K562 (cell line): Measurements from ENCODE around the gene PTPRT. TPM values are rescaled to one million over a fixed set of nuclear protein-coding genes. Genes with fewer than 3 reads are reported as not detected.

Experiments used
- ATAC-seq: fragments of 200-7000 bp; cut with Tn5 transposase; 3 replicates; pipeline ENCODE4 v1.9.1; 2020; ENCODE audit warnings: moderate library complexity
- BruUV-seq: library from RNA; stranded (reverse); fragments of 400-500 nt; replicated peaks from 2 replicates; lab custom pipeline; 2021; lab: Mats Ljungman, UMichigan
- CTCF ChIA-PET: fragments of 300-600 bp; formaldehyde crosslinking; extraction: SDS; loops from one replicate; lab custom pipeline; 2021; ENCODE audit warnings: low intra/inter-chr PET ratio; lab: Yijun Ruan, JAX
- POLR2A ChIA-PET: fragments of 300-600, 350-650 bp; sonication (Branson Sonifier 250); formaldehyde crosslinking; extraction: SDS; loops from one replicate; lab custom pipeline; 2021; ENCODE audit warnings: antibody characterized with exemption, inconsistent platforms; lab: Yijun Ruan, JAX
- DNase-seq, 4 experiments: peaks; one replicate each; pipeline versions ENCODE4 v3.0.0 to v3.0.0-alpha.2; 2011 to 2018; ENCODE audit warnings: low spot score in 3 of 4, mixed read lengths in 3 of 4; ENCODE audit errors: extremely low read depth in 1 of 4
- FAIRE-seq: peaks from 2 replicates; lab custom pipeline; 2011; peaks lifted over from hg19 to GRCh38; lab: Jason Lieb, UNC
- H2AFZ ChIP-seq: 2 replicates; pipeline ENCODE4 v1.6.0; 2011; ENCODE audit warnings: low read depth, low read length, control low read depth, inconsistent platforms
- H3K27ac ChIP-seq: fragments of 200-600 bp; 3 replicates; pipeline ENCODE4 v1.8.0; 2011; ENCODE audit warnings: low read depth, mild to moderate bottlenecking, control low read depth, inconsistent platforms, low read length, moderate library complexity, mixed read lengths; ENCODE audit errors: extremely low read depth
- H3K27me3 ChIP-seq, 2 experiments: fragments of 300-600 bp in 1 of 2; 2 replicates in 1 of 2; 3 replicates in 1 of 2; pipeline versions ENCODE4 v1.6.0 to v1.8.0; 2011; ENCODE audit warnings: inconsistent platforms in 2 of 2, low read length in 2 of 2, mild to moderate bottlenecking in 1 of 2, mixed read lengths in 1 of 2, moderate library complexity in 1 of 2; ENCODE audit not compliant: control insufficient read depth in 2 of 2, insufficient read depth in 2 of 2
- H3K36me3 ChIP-seq: fragments of 300-600 bp; 3 replicates; pipeline ENCODE4 v1.8.0; 2011; ENCODE audit warnings: mild to moderate bottlenecking, low read length, inconsistent platforms; ENCODE audit not compliant: control insufficient read depth, insufficient read depth
- H3K4me1 ChIP-seq, 2 experiments: fragments of 200-600 bp in 1 of 2; replicated peaks in 1 of 2; 2 replicates in 1 of 2; 3 replicates in 1 of 2; pipeline versions ENCODE4 v1.5.1 to v1.8.0; 2011; ENCODE audit warnings: inconsistent platforms in 2 of 2, low read length in 2 of 2, mild to moderate bottlenecking in 1 of 2, mixed read lengths in 1 of 2, moderate library complexity in 1 of 2; ENCODE audit not compliant: control insufficient read depth in 2 of 2, insufficient read depth in 2 of 2
- H3K4me2 ChIP-seq: 2 replicates; pipeline ENCODE4 v1.6.1; 2011; ENCODE audit warnings: low read length, control low read depth, inconsistent platforms, mixed read lengths; ENCODE audit not compliant: insufficient read depth
- H3K4me3 ChIP-seq: fragments of 200-600 bp; sonication (generic), shearing (Covaris generic); 2 replicates; pipeline ENCODE4 v1.5.1; 2016; ENCODE audit warnings: control low read depth, inconsistent platforms
- H3K79me2 ChIP-seq: fragments of 200-600 bp; 3 replicates; pipeline ENCODE4 v1.8.0; 2011; ENCODE audit warnings: low read length, inconsistent platforms; ENCODE audit not compliant: control insufficient read depth, insufficient read depth
- H3K9ac ChIP-seq, 2 experiments: 2 replicates each; pipeline versions ENCODE4 v1.6.0 to v1.6.1; 2011; ENCODE audit warnings: low read depth in 2 of 2, low read length in 2 of 2, control low read depth in 1 of 2, inconsistent platforms in 1 of 2, mild to moderate bottlenecking in 1 of 2, mixed read lengths in 1 of 2; ENCODE audit not compliant: insufficient read depth in 1 of 2
- H3K9me1 ChIP-seq: one replicate; pipeline ENCODE4 v1.6.0; 2011; ENCODE audit warnings: inconsistent platforms, mild to moderate bottlenecking, low read length, moderate library complexity; ENCODE audit not compliant: control insufficient read depth, insufficient read depth
- H3K9me3 ChIP-seq: replicated peaks from 2 replicates; pipeline ENCODE4 v1.5.1; 2011; ENCODE audit warnings: low read depth, low read length, inconsistent platforms; ENCODE audit not compliant: control insufficient read depth, insufficient read depth
- H4K20me1 ChIP-seq: replicated peaks from 2 replicates; pipeline ENCODE4 v1.6.1; 2011; ENCODE audit warnings: low read length, inconsistent platforms, mixed read lengths; ENCODE audit not compliant: control insufficient read depth, insufficient read depth
- LEF1 ChIP-seq: fragments of 450-650 bp; IDR thresholded peaks from 2 replicates; pipeline ENCODE4 v1.6.1; 2016; ENCODE audit warnings: mild to moderate bottlenecking
- RBM25 ChIP-seq: fragments of 200-400 bp; formaldehyde crosslinking; IDR thresholded peaks from 2 replicates; pipeline ENCODE4 v1.6.1; 2018; ENCODE audit warnings: low read length, low read depth, moderate library complexity; ENCODE audit not compliant: severe bottlenecking
- SPI1 ChIP-seq: IDR thresholded peaks from 2 replicates; pipeline ENCODE4 v1.6.1; 2011; ENCODE audit warnings: low read depth, low read length, control low read depth, borderline replicate concordance
- ZNF121 ChIP-seq: sonication (generic); formaldehyde crosslinking; conservative IDR thresholded peaks from 2 replicates; pipeline ENCODE4 v1.8.0; 2022; ENCODE audit warnings: missing genetic modification reagents
- WGBS: fragments of 100-300 bp; shearing (Covaris generic); methylation state at CpG from one replicate; pipeline ENCODE4 v1.1.6; 2016; ENCODE audit warnings: low coverage, mixed read lengths; ENCODE audit not compliant: insufficient coverage; ENCODE audit errors: missing lambda C conversion rate; 5-methylcytosine and 5-hydroxymethylcytosine counted together
- in situ Hi-C: fragments of 300-500 bp; cut with MboI; formaldehyde crosslinking; loops from 4 replicates; pipeline ENCODE4 v1.15.0; 2018; ENCODE audit warnings: inconsistent platforms, mixed read lengths
- intact Hi-C: fragments of 100-400 bp; cut with micrococcal nuclease; formaldehyde crosslinking; loops from 2 replicates; pipeline ENCODE4 v1.14.2; 2022
- polyA plus RNA-seq, 8 experiments: library from polyadenylated mRNA; depleted of rRNA in 4 of 8; stranded (reverse) in 5 of 8; unstranded in 3 of 8; fragments of >200 nt; fragmentation: Nextera tagmentation in 2 of 8; fragmentation: Illumina TruSeq in 1 of 8; extraction: Ambion mirVana in 2 of 8; extraction: Trizol in 1 of 8; gene quantifications; 2 replicates each; pipeline versions ENCODE4 v1.2.1 to v1.2.3, GENCODE V29; 2011 to 2014; ENCODE audit warnings: inconsistent platforms in 1 of 8, missing spikeins in 1 of 8
- total RNA-seq, 7 experiments: library from RNA; depleted of rRNA in 6 of 7; stranded (reverse); fragments of >200 nt in 6 of 7; fragmentation: Illumina TruSeq in 2 of 7; extraction: Trizol in 2 of 7; gene quantifications; 2 replicates each; pipeline versions ENCODE4 v1.2.1 to v1.2.3, GENCODE V29; 2011 to 2021; ENCODE audit warnings: low replicate concordance in 1 of 7

PTPRT gene
- total and polyA plus RNA-seq, 9 of the 15 experiments (the other 6 are each of a cell fraction or from before 2014, with no cell fraction given) = not detected

DNA sequence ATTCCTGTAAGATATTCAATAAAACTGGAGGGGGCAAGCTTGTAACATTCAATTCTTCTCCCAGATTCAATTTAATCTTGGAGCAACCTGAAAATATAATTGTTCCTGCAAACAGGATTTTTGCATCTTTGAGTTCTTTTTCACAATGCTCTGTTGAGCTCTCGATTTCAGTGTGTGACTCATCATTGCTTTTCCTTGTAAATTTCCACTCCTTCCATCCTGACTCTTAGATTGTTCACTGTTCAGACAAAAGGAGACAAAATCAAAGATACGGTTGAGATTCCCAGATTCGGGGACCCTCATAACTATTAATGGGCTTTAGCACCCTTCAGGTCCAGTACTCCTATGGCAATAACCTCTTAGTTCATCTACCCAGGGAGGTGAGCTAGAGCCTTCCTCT, 999.6 kb downstream of the PTPRT start:
- FAIRE-seq (no peak), ATAC-seq (no peak), DNase-seq (no peak)
- Histone ChIP-seq H3K4me2 (no peak overlapping the region), H3K36me3 (no peaks in the 10 kb centered on the region), H3K4me3 (no peak overlapping the region), H3K9ac (no peak overlapping the region), H3K27ac (no peak overlapping the region), H3K27me3 (no peaks in the 10 kb centered on the region), H2AFZ (no peak overlapping the region), H3K9me1 (no peaks in the 10 kb centered on the region), H3K4me1 (no peaks in the 10 kb centered on the region), H4K20me1 (no peaks in the 10 kb centered on the region), H3K79me2 (no peaks in the 10 kb centered on the region), H3K9me3 (no peaks in the 10 kb centered on the region)
- no TSS peak for BruUV-seq
- in situ Hi-C loops = no loop called here
- intact Hi-C loops = no loop called here
- CTCF ChIA-PET = no interaction called here
- no peak for TF ChIP-seq ZNF121 (CRISPR knock-in tag)
- POLR2A ChIA-PET = no interaction called here
- 0% methylated on average over 3 of the region's 3 CpGs for WGBS

GRCh38 chr20:42186337-42186736, 1003.4 kb downstream of the PTPRT start:
- ATAC-seq = no peak
- Histone ChIP-seq H3K27ac (no peak overlapping the region), H4K20me1 (no peaks in the 10 kb centered on the region), H3K79me2 (no peaks in the 10 kb centered on the region), H3K4me2 (no peak overlapping the region), H3K36me3 (no peaks in the 10 kb centered on the region), H3K27me3 (no peaks in the 10 kb centered on the region), H3K4me1 (no peaks in the 10 kb centered on the region), H3K9me1 (no peaks in the 10 kb centered on the region), H3K9ac (no peak overlapping the region), H2AFZ (no peak overlapping the region), H3K4me3 (no peak overlapping the region), H3K9me3 (no peaks in the 10 kb centered on the region)
- POLR2A ChIA-PET = no interaction called here
- in situ Hi-C loops = no loop called here
- FAIRE-seq = no peak
- no TSS peak for BruUV-seq
- TF ChIP-seq RBM25 (peak; percentile 4), SPI1 (peak; percentile 35; the same call in 1 of the 2 replicates), LEF1 (no peak)
- 0% methylated on average over 3 of the region's 3 CpGs for WGBS
- intact Hi-C loops = no loop called here
- CTCF ChIA-PET = no interaction called here
- DNase-seq = no peak
